Right lobe of liver (tissue), 6 donors: ENCODE results near the gene LENEP. TPM values are rescaled to one million over a fixed set of nuclear protein-coding genes. Genes with fewer than 3 reads are reported as not detected.
"Not testable (repeated sequence)": the region's sequence is repeated elsewhere in the genome, so short reads cannot be mapped to it uniquely, and the experiment has no call there.

Experiments
- ATAC-seq, 4 donors: fragments of 200-7000 bp; cut with Tn5 transposase; one replicate each; pipeline ENCODE4 v1.9.1; 2020; ENCODE audit warnings: mild to moderate bottlenecking in 4 of 4, moderate library complexity in 4 of 4
- DNase-seq, 3 donors: peaks; one replicate each; pipeline ENCODE4 v3.0.0-alpha.2; 2020
- H3K27ac ChIP-seq, 3 donors: fragments of 200-600 bp; one replicate each; pipeline ENCODE4 v1.8.0; 2022
- H3K27me3 ChIP-seq, 2 donors: fragments of 200-600 bp; one replicate each; pipeline ENCODE4 v1.8.0; 2022
- H3K36me3 ChIP-seq, 4 donors: fragments of 200-600 bp; sonication (generic) in 1 of 4; one replicate each; pipeline versions ENCODE4 v1.5.1 to v1.8.0; 2017 to 2022; ENCODE audit warnings: control low read depth in 1 of 4
- H3K4me1 ChIP-seq, 4 donors: fragments of 200-600 bp; sonication (generic) in 1 of 4; one replicate each; pipeline versions ENCODE4 v1.5.1 to v1.8.0; 2017 to 2022; ENCODE audit warnings: control low read depth in 1 of 4
- H3K4me3 ChIP-seq, 3 donors: fragments of 200-600 bp; one replicate each; pipeline ENCODE4 v1.8.0; 2022
- H3K9me3 ChIP-seq, 4 donors: fragments of 200-600 bp; sonication (generic) in 1 of 4; one replicate each; pipeline versions ENCODE4 v1.5.1 to v1.8.0; 2017 to 2022; ENCODE audit warnings: control low read depth in 1 of 4
- CTCF ChIP-seq, 4 donors: fragments of 200-600 bp in 3 of 4; fragments of 450-650 bp in 1 of 4; IDR thresholded peaks; one replicate each; pipeline versions ENCODE4 v1.5.1 to v1.8.0; 2016 to 2022; ENCODE audit warnings: antibody characterized with exemption in 4 of 4, mild to moderate bottlenecking in 2 of 4
- POLR2A ChIP-seq: fragments of 450-650 bp; IDR thresholded peaks from one replicate; pipeline ENCODE4 v1.6.1; 2017; ENCODE audit warnings: antibody characterized with exemption, mild to moderate bottlenecking
- WGBS: methylation state at CpG from one replicate; pipeline ENCODE4 v1.1.6; 2018; ENCODE audit warnings: low coverage, low lambda C conversion rate; ENCODE audit not compliant: insufficient coverage; ENCODE audit errors: missing lambda C conversion rate; 5-methylcytosine and 5-hydroxymethylcytosine counted together
- intact Hi-C, 2 donors: fragments of 100-400 bp; cut with DNase I; formaldehyde crosslinking; loops; one replicate each; pipeline versions ENCODE4 v1.11.2 to v1.14.1; 2022
- total RNA-seq, 6 experiments: library from RNA; depleted of rRNA in 2 of 6; stranded (reverse); fragments of >200 nt in 2 of 6; fragmentation: NEBNext Ultra II Directional in 3 of 6; extraction: Animal tissue kit (Norgen Biotek cat#: 25700) in 3 of 6; gene quantifications; one replicate each; pipeline versions ENCODE4 v1.1.0 to v1.2.4, GENCODE V29; 2016 to 2023
- donor health status: DM: no; HTN: yes; CAD: no.
- donor health status: DM: no; HTN: no; CAD: no.
- donor health status: DM: no; HTN: no; CAD: no.
- donor health status: DM: no; HTN: yes; CAD: no.
- donor health status: DM: no; HTN: yes; CAD: no.

Gene LENEP
- total RNA-seq, 6 experiments from 2014 or later, result not detected

- H3K9me3 ChIP-seq, result no peaks in the 10 kb centered on the region
- WGBS, result 90% methylated on average over 3 of the region's 3 CpGs
- peaks cover 0 to 12% (median 4%) of the 10 kb centered on the region in 4 donors for H3K36me3 ChIP-seq
These were observed 15.0 kb upstream of the LENEP start for GRCh38 chr1:154978360-154978759.

GRCh38 chr1:154982341-154982740, 11.0 kb upstream of the LENEP start:
- peaks cover 0 to 20% (median 4%) of the 10 kb centered on the region in 4 donors for H3K4me1 ChIP-seq
- no peaks in the 10 kb centered on the region for H3K27me3 ChIP-seq
- TF ChIP-seq POLR2A, result no peak
- TF ChIP-seq CTCF (IDR thresholded peaks at IDR 0.05), result no peak
- no peak overlapping the region for H3K27ac ChIP-seq
- WGBS, result 65% methylated on average over 5 of the region's 6 CpGs
- ATAC-seq (no peak), DNase-seq (no peak)
- intact Hi-C loops, result loop anchor here in 1 of 2 donors (10.0 kb wide), 1 partner anchor 72 kb away; the partner anchor contains the start of gene ADAM15
- H3K9me3 ChIP-seq, result no peaks in the 10 kb centered on the region
- H3K36me3 ChIP-seq, result peaks cover 0 to 12% (median 4%) of the 10 kb centered on the region in 4 donors
- H3K4me3 ChIP-seq, result peak overlapping the region in 1 of 3 donors; percentile 55

More at GRCh38 chr1:154978360-154978759, 15.0 kb upstream of the LENEP start:
- TF ChIP-seq CTCF (IDR thresholded peaks at IDR 0.05) (no peak), POLR2A (no peak)
- no peak for ATAC-seq
- no peaks in the 10 kb centered on the region for H3K27me3 ChIP-seq
- H3K4me1 ChIP-seq, result peaks cover 0 to 14% (median 0%) of the 10 kb centered on the region in 4 donors
- no peak for DNase-seq
- intact Hi-C loops, result no loop called here
- H3K27ac ChIP-seq, result no peak overlapping the region
- H3K4me3 ChIP-seq, result no peak overlapping the region

GRCh38 chr1:154982897-154983648, 10.3 kb upstream of the LENEP start, which contains the start of gene FLAD1:
FLAD1 (plus strand) TSS chr1:154983344; CDS start chr1:154983695, 351 bp downstream.
- TF ChIP-seq POLR2A (peak; percentile 32), CTCF (IDR thresholded peaks at IDR 0.05) (no peak)
- H3K27ac ChIP-seq, result peak within 1 kb of the TSS; percentile 1 to 58 (median 35)
- H3K4me3 ChIP-seq, result peak within 1 kb of the TSS; percentile 55 to 83 (median 75)
- peaks cover 0 to 11% (median 2%) of the 10 kb centered on the region in 4 donors for H3K36me3 ChIP-seq
- peak; percentile 94 to 99 (median 96) for DNase-seq
- intact Hi-C loops, result loop anchor here in 1 of 2 donors (10.0 kb wide), 1 partner anchor 72 kb away; the partner anchor contains the start of gene ADAM15
- peaks cover 0 to 26% (median 4%) of the 10 kb centered on the region in 4 donors for H3K4me1 ChIP-seq
- ATAC-seq, result peak; percentile 98 to 99 (median 98)
- no peaks in the 10 kb centered on the region for H3K9me3 ChIP-seq
- WGBS, result 0% methylated on average over 26 of the region's 26 CpGs
- no peaks in the 10 kb centered on the region for H3K27me3 ChIP-seq

GRCh38 chr1:154983776-154984466, 9.5 kb upstream of the LENEP start:
- H3K9me3 ChIP-seq, result no peaks in the 10 kb centered on the region
- DNase-seq, result peak in 1 of 3 donors; percentile 42
- intact Hi-C loops, result loop anchor here in 1 of 2 donors (10.0 kb wide), 1 partner anchor 71 kb away; the partner anchor contains the start of gene ADAM15
- 20% methylated on average over 14 of the region's 17 CpGs for WGBS
- H3K27ac ChIP-seq, result peak overlapping the region in 2 of 3 donors; percentile 1 to 58
- TF ChIP-seq CTCF (IDR thresholded peaks at IDR 0.05) (no peak), POLR2A (no peak)
- H3K4me1 ChIP-seq, result peaks cover 0 to 28% (median 4%) of the 10 kb centered on the region in 4 donors
- peaks cover 0 to 10% (median 0%) of the 10 kb centered on the region in 4 donors for H3K36me3 ChIP-seq
- no peak for ATAC-seq
- H3K27me3 ChIP-seq, result no peaks in the 10 kb centered on the region
- H3K4me3 ChIP-seq, result peak overlapping the region; percentile 55 to 83 (median 75)

GRCh38 chr1:154986736-154987135, 6.7 kb upstream of the LENEP start:
- not testable (repeated sequence) for H3K4me3 ChIP-seq, ATAC-seq, H3K36me3 ChIP-seq, DNase-seq, H3K27me3 ChIP-seq, H3K9me3 ChIP-seq
- WGBS, result 77% methylated on average over 3 of the region's 4 CpGs
- intact Hi-C loops, result loop anchor here in 1 of 2 donors (10.0 kb wide), 1 partner anchor 68 kb away; the partner anchor contains the start of gene ADAM15
- peaks cover 0 to 32% (median 4%) of the 10 kb centered on the region in 4 donors for H3K4me1 ChIP-seq
- peak overlapping the region in 2 of 3 donors; percentile 44 to 86 for H3K27ac ChIP-seq
